Activated CD4-positive, alpha-beta memory T cell treated with anti-CD3 and anti-CD28 coated beads for 36 hours (primary cell): ENCODE data around the gene NSUN6. TPM values are rescaled to one million over a fixed set of nuclear protein-coding genes. Genes with fewer than 3 reads are reported as not detected.

Source experiments
- CTCF ChIA-PET: fragments of 350-600 bp; sonication (Branson Sonifier 250); formaldehyde crosslinking; loops from one replicate; lab custom pipeline; 2021; ENCODE audit warnings: antibody characterized with exemption, inconsistent platforms; lab: Charles Lee
- POLR2A ChIA-PET: fragments of 350-600 bp; sonication (Branson Sonifier 250); formaldehyde crosslinking; loops from one replicate; lab custom pipeline; 2021; ENCODE audit warnings: antibody characterized with exemption; lab: Charles Lee
- DNase-seq: peaks from one replicate; pipeline ENCODE4 v3.0.0-alpha.2; 2020
- H3K27ac Mint-ChIP-seq: one replicate; pipeline ENCODE4 v1.8.0; 2021; ENCODE audit warnings: mixed read lengths
- H3K27me3 Mint-ChIP-seq: one replicate; pipeline ENCODE4 v1.8.0; 2021; ENCODE audit warnings: mixed read lengths
- H3K36me3 Mint-ChIP-seq: one replicate; pipeline ENCODE4 v1.8.0; 2021; ENCODE audit warnings: mixed read lengths
- H3K4me1 Mint-ChIP-seq: one replicate; pipeline ENCODE4 v1.8.0; 2021; ENCODE audit warnings: low read depth, mixed read lengths
- H3K4me3 Mint-ChIP-seq: one replicate; pipeline ENCODE4 v1.8.0; 2021; ENCODE audit warnings: mild to moderate bottlenecking, mixed read lengths
- H3K9me3 Mint-ChIP-seq: one replicate; pipeline ENCODE4 v1.8.0; 2021; ENCODE audit warnings: mixed read lengths
- intact Hi-C: fragments of 100-400 bp; cut with micrococcal nuclease; formaldehyde crosslinking; loops from one replicate; pipeline ENCODE4 v1.15.1; 2023
- total RNA-seq, 2 experiments: library from RNA; stranded (reverse); gene quantifications; one replicate each; pipeline ENCODE4 v1.2.3, GENCODE V29; 2021

NSUN6 gene
- total RNA-seq, 2 experiments from 2014 or later = 12.6 to 15.0 TPM

DNA sequence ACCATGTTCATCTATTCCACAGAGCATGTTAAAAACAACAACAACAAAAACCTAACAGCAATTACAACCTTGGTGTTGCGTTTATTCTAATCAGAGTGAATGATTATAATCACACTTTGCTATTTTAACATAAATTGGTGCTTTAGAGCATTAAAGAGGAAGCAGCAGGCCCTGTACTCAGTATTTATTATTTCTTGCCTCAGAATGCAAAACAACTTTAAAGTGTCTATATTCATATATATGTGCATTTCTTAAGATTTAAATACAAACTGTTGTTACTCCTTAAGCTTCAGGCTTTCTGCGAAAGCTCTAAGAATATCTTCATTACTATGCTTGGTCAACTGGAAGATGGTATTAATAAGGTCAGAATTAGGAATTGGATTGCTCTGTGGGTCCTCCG is 29.4 kb upstream of the NSUN6 start:
- no peak for DNase-seq
- ChIA-PET CTCF (no interaction called here), POLR2A (no interaction called here)
- intact Hi-C loops = no loop called here
- no peak overlapping the region for H3K4me3 Mint-ChIP-seq
- no peak overlapping the region for H3K27ac Mint-ChIP-seq
- no peaks in the 10 kb centered on the region for H3K27me3 Mint-ChIP-seq
- H3K4me1 Mint-ChIP-seq = peaks cover 6% of the 10 kb centered on the region
- H3K36me3 Mint-ChIP-seq = peaks cover 24% of the 10 kb centered on the region
- no peaks in the 10 kb centered on the region for H3K9me3 Mint-ChIP-seq

DNA sequence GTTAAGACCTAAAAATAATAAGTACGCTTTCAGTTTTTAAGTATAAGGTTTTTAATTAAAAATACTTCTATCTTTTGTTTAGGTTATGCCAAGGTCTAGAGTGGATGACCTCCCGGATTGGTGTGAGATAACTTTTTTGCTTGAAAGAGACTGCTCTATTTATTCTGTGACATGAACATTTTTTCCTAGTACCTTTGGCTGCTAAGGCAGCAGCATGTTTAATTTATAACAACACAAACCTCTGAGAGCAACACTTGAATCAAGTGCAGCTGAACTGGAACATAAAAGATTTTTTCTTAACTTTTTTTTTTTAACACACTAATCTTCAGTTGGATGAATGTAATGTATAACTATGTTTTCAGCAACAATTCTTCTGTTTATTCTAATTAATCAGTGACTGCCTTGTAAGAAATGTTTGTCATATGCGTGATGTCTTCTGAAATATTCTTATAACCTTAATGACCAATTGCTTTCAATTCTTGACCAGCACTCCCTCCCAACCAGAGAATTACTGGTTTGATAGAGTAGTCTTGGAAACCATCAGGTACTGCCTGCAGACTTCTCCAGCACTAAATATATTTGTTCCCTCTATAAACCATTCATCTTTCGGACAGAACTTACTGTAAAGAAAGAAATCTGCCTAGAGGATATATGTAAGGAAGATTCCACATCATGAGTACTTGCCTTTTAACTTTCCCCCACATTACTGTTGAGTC is 23.9 kb upstream of the NSUN6 start:
- ChIA-PET CTCF (no interaction called here), POLR2A (no interaction called here)
- H3K27me3 Mint-ChIP-seq = no peaks in the 10 kb centered on the region
- no peaks in the 10 kb centered on the region for H3K9me3 Mint-ChIP-seq
- no peak for DNase-seq
- no peak overlapping the region for H3K27ac Mint-ChIP-seq
- H3K36me3 Mint-ChIP-seq = peaks cover 38% of the 10 kb centered on the region
- intact Hi-C loops = no loop called here
- no peak overlapping the region for H3K4me3 Mint-ChIP-seq
- no peaks in the 10 kb centered on the region for H3K4me1 Mint-ChIP-seq

DNA sequence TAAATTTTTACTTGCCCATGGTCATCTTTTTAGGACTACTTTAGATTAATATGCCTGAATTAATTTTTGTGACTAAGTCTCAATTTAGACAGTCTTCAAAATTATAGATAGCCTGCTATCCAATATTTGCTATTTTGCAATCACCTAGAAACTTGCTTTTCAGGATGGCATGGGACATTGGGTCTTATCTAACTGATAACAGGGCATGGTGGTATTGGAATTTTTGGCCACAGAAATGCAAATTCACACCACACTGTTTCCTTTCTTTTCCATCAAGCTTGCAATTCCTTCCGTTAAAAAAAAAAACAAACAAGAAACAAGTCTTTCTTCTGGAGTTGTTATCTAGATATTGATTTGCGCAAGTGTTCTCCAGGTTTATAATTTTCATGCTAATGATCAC is 16.6 kb upstream of the NSUN6 start:
- H3K9me3 Mint-ChIP-seq = no peaks in the 10 kb centered on the region
- H3K4me1 Mint-ChIP-seq = peaks cover 26% of the 10 kb centered on the region
- H3K27ac Mint-ChIP-seq = no peak overlapping the region
- no peak overlapping the region for H3K4me3 Mint-ChIP-seq
- peaks cover 30% of the 10 kb centered on the region for H3K36me3 Mint-ChIP-seq
- H3K27me3 Mint-ChIP-seq = no peaks in the 10 kb centered on the region
- intact Hi-C loops = no loop called here
- CTCF ChIA-PET = no interaction called here
- no peak for DNase-seq
- POLR2A ChIA-PET = no interaction called here

DNA sequence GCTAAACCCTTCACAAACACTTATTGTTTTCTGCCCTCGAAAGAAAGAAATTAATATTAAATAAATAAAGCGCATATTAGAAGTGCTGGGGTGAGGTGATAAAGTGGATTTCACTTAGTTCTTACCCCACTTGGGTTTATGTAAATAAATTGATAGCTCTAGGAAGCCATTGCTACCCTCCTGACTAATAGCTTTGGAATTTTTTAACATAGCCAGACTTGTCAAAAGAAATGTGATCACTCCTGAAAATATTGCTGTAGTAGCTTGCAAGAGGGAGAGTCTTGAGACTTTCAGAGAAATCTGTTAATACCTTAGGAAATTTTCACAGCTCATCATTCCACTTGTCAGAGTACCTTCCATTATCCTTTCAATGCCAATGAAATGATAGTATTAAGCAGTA is 15.4 kb upstream of the NSUN6 start:
- Mint-ChIP-seq H3K4me3 (no peak overlapping the region), H3K27me3 (no peaks in the 10 kb centered on the region), H3K4me1 (peaks cover 32% of the 10 kb centered on the region), H3K27ac (no peak overlapping the region), H3K36me3 (peaks cover 28% of the 10 kb centered on the region), H3K9me3 (no peaks in the 10 kb centered on the region)
- no peak for DNase-seq
- intact Hi-C loops = no loop called here
- ChIA-PET POLR2A (no interaction called here), CTCF (no interaction called here)

DNA sequence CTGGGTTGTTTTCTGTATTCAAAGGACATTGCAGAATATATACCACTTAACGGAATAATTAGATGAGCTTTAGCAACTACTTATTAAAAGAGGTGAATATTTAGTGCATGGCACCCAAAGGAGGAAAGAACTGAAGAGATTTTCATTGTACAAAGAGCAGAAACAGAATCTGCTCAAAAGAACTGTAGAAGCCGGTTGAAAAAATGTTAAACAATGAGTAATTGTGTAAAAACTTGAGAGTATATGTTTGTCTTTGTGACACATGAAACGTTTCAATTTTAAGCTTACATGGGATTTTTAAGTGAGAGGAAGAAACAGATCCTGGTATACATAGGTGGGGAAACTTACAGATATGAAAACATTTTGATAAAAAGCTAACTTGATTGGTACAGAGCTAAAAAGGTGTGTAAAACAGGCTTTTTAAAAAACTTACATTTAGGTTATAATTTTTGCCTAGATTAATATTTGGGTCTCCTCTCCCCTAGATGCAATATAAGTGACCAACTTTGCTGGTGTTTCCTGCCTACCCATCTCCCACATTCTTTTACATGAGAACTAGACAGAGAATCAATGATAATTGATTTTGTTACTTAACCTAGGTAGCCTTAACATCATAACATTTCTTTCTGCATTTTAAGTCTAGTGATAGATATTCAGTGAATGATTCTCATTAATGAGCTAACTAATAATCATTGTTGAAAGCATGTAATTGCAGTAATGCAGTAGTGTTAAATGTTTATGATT is 14.6 kb upstream of the NSUN6 start:
- intact Hi-C loops = no loop called here
- no peak overlapping the region for H3K27ac Mint-ChIP-seq
- peaks cover 34% of the 10 kb centered on the region for H3K36me3 Mint-ChIP-seq
- no peaks in the 10 kb centered on the region for H3K9me3 Mint-ChIP-seq
- no peak overlapping the region for H3K4me3 Mint-ChIP-seq
- peaks cover 40% of the 10 kb centered on the region for H3K4me1 Mint-ChIP-seq
- no peaks in the 10 kb centered on the region for H3K27me3 Mint-ChIP-seq
- ChIA-PET POLR2A (no interaction called here), CTCF (no interaction called here)
- no peak for DNase-seq

DNA sequence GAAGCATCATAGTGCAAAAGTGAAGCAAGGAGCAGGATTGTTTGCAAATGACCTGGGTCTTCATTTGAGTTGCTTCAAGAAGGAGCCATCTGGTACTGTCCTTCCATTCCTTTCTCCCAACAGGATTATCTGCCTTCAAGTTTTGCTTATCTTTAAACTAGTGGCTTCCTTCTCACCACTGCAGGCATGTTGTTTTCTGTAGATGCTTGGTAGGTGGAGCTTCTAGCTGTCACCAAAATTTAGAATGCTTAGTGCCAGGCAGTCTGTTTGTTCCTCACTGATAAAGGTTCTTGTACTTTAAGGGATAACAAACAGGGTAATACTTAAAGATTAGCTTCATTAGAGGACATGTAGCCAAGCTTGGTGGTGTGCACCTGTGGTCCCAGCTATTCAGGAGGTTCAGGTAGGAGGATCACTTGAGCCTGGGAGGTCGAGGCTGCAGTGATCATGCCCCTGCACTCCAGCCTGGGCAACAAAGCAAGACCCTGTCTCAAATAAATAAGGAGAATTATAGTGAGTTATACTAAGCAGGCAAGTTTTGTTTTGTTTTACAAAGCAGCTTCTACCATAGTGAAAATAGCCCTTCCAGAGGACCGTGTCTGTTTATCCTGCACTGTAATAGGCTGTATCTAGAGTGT is 13.6 kb upstream of the NSUN6 start:
- Mint-ChIP-seq H3K27me3 (no peaks in the 10 kb centered on the region), H3K9me3 (no peaks in the 10 kb centered on the region), H3K36me3 (peaks cover 32% of the 10 kb centered on the region), H3K4me3 (no peak overlapping the region), H3K4me1 (peaks cover 44% of the 10 kb centered on the region), H3K27ac (no peak overlapping the region)
- ChIA-PET CTCF (no interaction called here), POLR2A (no interaction called here)
- no peak for DNase-seq
- intact Hi-C loops = no loop called here

DNA sequence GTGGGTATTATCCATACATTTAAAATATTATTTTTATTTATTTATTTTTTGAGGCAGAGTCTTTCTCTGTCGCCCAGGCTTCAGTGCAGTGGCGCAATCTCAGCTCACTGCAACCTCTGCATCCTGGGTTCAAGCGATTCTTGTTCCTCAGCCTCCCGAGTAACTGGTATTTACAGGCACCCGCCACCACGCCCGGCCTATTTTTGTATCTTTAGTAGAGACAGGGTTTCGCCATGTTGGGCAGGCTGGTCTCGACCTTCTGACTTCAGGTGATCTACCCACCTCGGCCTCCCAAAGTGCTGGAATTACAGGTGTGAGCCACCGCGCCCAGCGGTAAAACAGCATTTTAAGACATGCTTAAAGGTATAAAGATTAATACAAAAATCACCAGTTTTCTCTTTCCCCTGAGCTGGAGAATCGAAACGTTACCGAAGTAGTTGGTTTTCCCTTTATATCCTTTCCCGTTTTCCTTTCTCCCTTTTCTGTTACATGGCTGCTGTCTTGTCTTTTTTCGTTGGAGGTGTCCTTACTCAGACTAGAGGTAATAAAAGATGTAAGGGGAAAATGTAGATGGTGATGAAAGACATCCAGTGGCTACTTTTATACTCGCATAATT is 9.5 kb upstream of the NSUN6 start:
- peaks cover 42% of the 10 kb centered on the region for H3K4me1 Mint-ChIP-seq
- DNase-seq = no peak
- peaks cover 18% of the 10 kb centered on the region for H3K36me3 Mint-ChIP-seq
- H3K9me3 Mint-ChIP-seq = no peaks in the 10 kb centered on the region
- H3K27ac Mint-ChIP-seq = peak overlapping the region; percentile 53
- intact Hi-C loops = no loop called here
- CTCF ChIA-PET = no interaction called here
- no peaks in the 10 kb centered on the region for H3K27me3 Mint-ChIP-seq
- POLR2A ChIA-PET = no interaction called here
- peak overlapping the region; percentile 74 for H3K4me3 Mint-ChIP-seq

DNA sequence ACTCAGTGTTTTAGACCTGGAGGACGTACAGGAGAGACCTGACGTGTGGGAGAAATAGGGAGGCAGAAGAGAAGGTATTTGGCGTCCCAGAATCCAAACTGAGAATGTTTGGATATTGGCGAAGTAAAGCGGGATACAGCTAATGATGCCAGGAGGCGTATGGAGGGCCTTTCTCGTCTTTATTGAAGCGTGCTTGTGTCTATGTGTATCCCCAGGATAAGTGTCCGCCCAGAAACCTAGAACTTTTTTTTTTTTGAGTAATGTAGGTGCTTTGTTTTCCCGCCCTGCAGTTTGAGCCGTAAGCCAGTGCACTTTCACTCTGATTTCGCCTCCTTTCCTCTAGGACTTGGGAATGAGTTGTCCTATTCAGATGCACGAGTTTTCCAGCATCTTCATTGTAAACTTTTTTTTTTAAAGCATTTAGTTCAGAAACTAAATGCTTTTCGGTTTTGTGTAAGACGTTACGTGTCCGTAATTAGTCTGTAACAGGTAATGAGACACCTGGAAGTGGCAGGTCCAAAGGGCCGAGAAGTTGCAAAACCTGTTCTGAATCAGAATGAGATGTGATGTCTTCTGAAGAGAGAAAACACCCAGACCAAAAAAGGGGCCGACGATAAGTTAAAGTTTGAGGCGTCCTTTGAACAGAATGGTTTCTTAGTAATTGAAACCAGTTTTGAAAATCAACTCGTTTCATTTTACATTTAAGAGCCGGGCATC is 8.6 kb upstream of the NSUN6 start:
- peak; percentile 25 for DNase-seq
- POLR2A ChIA-PET = interaction anchor here (2.5 kb wide), 1 partner anchor 10 kb away, joined by 19 read pairs; the partner anchor contains the start of gene NSUN6
- Mint-ChIP-seq H3K9me3 (no peaks in the 10 kb centered on the region), H3K36me3 (peaks cover 17% of the 10 kb centered on the region), H3K4me3 (peak overlapping the region; percentile 95), H3K4me1 (peaks cover 37% of the 10 kb centered on the region), H3K27me3 (no peaks in the 10 kb centered on the region), H3K27ac (peak overlapping the region; percentile 92)
- CTCF ChIA-PET = no interaction called here
- intact Hi-C loops = loop anchor here (1.0 to 10.0 kb wide), 6 partner anchors 9 to 1455 kb away; partner anchors contain the start of genes NSUN6, STAM and TRDMT1

DNA sequence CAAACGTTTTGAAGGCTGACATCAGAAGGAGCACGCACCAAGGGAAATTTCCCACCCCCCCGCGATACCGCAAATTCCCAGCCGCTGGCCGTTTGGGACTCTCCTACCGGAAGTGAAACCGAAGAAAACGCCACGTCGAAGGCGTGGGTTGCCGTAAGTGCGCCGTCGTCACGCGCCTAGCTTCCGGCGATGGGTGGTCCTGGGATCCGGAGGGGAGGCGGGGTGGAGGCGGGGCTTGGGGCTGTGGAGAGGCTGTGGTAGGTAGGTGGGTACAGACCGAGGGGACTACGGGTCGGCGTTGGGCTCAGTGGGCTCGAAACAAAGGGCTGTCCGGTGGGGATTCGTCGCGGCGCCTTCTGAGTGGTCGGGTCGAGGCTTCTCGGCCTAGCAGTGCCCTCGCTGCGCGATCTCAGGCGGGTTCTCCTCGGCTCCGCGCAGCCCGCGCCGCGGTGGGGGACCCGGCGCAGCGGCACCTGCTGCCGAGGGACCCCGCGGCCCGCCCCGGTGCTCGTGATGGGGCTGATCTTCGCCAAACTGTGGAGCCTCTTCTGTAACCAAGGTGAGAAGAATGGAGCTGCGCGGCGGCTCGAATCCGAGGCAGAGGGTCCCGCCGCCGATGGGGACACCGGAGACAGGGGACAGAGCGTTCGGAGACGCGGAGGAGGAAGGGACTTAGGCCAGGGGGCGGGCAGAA is 7.9 kb upstream of the NSUN6 start, which contains the start of gene ARL5B:
TSS of gene ARL5B (plus strand) at position 307 of the 694 bp plus-strand sequence. CDS start at position 514, 207 bp downstream.
- peaks cover 17% of the 10 kb centered on the region for H3K36me3 Mint-ChIP-seq
- no peaks in the 10 kb centered on the region for H3K27me3 Mint-ChIP-seq
- peak within 1 kb of the TSS; percentile 95 for H3K4me3 Mint-ChIP-seq
- CTCF ChIA-PET = no interaction called here
- DNase-seq = peak; percentile 98
- no peaks in the 10 kb centered on the region for H3K9me3 Mint-ChIP-seq
- intact Hi-C loops = loop anchor here (1.0 to 10.0 kb wide), 6 partner anchors 8 to 1454 kb away; partner anchors contain the start of genes NSUN6, STAM and TRDMT1
- H3K4me1 Mint-ChIP-seq = peaks cover 34% of the 10 kb centered on the region
- peak within 1 kb of the TSS; percentile 92 for H3K27ac Mint-ChIP-seq
- POLR2A ChIA-PET = interaction anchor here (1.0 to 2.5 kb wide), 3 partner anchors 10 to 1015 kb away, joined by 3 to 19 read pairs (median 4); partner anchors contain the start of genes NSUN6 and STAM

DNA sequence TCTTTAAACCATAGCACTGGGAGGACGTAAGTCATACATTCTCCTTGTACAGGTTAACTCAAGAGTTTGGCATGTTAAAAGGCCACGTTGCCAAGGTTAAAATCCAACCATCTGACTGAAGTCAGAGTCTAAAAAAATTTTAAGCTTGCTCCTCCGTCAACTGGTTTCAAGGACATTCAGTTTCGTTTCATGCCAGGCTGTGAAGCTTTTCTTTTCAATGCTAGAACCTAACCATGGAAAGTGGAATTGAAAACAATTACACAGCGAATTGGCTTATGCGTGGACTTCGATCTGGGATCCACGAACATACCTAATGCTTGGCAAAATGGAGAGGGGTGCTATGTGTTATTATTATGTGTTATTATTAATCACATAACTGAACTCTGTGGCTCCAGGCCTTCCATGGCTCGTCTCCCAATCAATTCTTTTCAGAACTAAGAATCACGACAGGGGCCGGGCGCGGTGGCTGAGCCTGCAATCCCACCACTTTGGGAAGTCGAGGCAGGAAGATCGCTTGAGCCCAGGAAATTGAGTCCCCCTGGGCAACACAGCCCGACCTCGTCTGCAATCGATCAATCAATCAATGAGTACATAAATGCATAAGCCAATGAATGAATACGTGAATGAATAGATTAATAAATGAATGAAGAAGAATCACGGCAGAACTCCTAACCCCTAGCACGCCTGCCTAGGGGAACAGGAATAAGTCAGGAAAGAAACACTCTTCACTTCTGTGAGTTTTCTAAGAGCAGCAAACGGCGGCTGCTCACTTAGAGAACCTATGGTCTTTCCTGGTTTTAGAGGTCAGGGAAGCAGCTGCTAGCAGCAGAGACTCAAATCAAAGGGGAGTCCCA is 7.1 kb upstream of the NSUN6 start:
- peak overlapping the region; percentile 95 for H3K4me3 Mint-ChIP-seq
- peaks cover 27% of the 10 kb centered on the region for H3K4me1 Mint-ChIP-seq
- no peaks in the 10 kb centered on the region for H3K27me3 Mint-ChIP-seq
- peak; percentile 24 for DNase-seq
- ChIA-PET POLR2A (interaction anchor here (1.0 to 2.5 kb wide), 3 partner anchors 9 to 1014 kb away, joined by 3 to 19 read pairs (median 4); partner anchors contain the start of genes NSUN6 and STAM), CTCF (interaction anchor here (0.6 kb wide), 1 partner anchor 823 kb away, joined by 3 read pairs; no protein-coding TSS in a partner anchor)
- intact Hi-C loops = loop anchor here (1.0 to 10.0 kb wide), 6 partner anchors 7 to 1454 kb away; partner anchors contain the start of genes NSUN6, STAM and TRDMT1
- peak overlapping the region; percentile 92 for H3K27ac Mint-ChIP-seq
- H3K36me3 Mint-ChIP-seq = peaks cover 14% of the 10 kb centered on the region
- H3K9me3 Mint-ChIP-seq = no peaks in the 10 kb centered on the region
